GM12892 (cell line): ENCODE results near the gene MFSD2A.
"Not testable (repeated sequence)": the region's sequence is repeated elsewhere in the genome, so short reads cannot be mapped to it uniquely, and the experiment has no call there.

Source experiments
- DNase-seq: peaks from one replicate; pipeline ENCODE4 v3.0.0; 2011; ENCODE audit not compliant: insufficient read length
- FAIRE-seq: peaks from 2 replicates; lab custom pipeline; 2011; peaks lifted over from hg19 to GRCh38; lab: Jason Lieb, UNC
- POLR2A ChIP-seq: IDR thresholded peaks from 2 replicates; pipeline ENCODE4 v1.6.1; 2011; ENCODE audit warnings: low read depth, low read length, control low read depth
- POLR2AphosphoS5 ChIP-seq: IDR thresholded peaks from 2 replicates; pipeline ENCODE4 v1.6.1; 2011; ENCODE audit warnings: low read depth, low read length, control low read depth
- TAF1 ChIP-seq: IDR thresholded peaks from 2 replicates; pipeline ENCODE4 v1.6.1; 2011; ENCODE audit warnings: low read depth, mild to moderate bottlenecking, control low read depth, low read length, borderline replicate concordance

MFSD2A gene

GRCh38 chr1:39992888-39993287 lies 37.9 kb downstream of the MFSD2A start:
- DNase-seq (no peak), FAIRE-seq (no peak)
- no peak for TF ChIP-seq POLR2AphosphoS5
- no peak for TF ChIP-seq POLR2A
- TF ChIP-seq TAF1, result no peak

- no peak for TF ChIP-seq TAF1
- TF ChIP-seq POLR2A, result no peak
- TF ChIP-seq POLR2AphosphoS5, result no peak
- DNase-seq (peak; percentile 47), FAIRE-seq (peak; percentile 68)
These were observed 41.0 kb downstream of the MFSD2A start for GRCh38 chr1:39995973-39996393.

DNA sequence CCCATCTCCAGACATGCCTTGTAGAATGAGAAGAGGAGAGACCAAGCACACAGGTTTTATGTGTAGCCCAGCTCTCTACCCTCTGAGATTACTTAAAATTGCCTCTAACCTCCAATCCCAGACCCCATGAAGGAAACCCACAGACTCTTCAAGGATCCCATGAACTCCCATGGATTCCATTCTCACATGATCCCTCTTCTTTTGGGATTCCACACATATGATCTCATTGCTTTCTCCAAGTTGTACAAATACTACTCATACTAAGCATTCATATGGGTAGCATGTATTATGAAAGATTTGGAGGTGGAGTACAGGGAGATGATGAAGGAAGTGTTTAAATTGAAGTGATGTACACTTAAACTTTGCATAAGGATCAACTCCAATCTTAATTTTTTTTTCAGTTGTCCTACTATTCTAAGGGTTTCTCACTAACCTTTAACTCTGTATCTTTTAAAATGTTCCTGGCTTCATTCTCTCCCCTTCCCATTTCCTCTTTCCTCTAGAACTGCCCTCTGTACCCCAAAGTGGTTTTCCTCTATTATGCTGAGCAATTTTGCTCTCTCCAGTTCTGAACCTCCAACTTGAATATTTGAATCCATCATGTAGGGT lies 41.6 kb downstream of the MFSD2A start:
- no peak for DNase-seq
- FAIRE-seq, result no peak
- no peak for TF ChIP-seq POLR2AphosphoS5
- no peak for TF ChIP-seq TAF1
- TF ChIP-seq POLR2A, result no peak

- no peak for DNase-seq
- FAIRE-seq, result no peak
- TF ChIP-seq TAF1 (no peak), POLR2AphosphoS5 (no peak), POLR2A (no peak)
These were observed 46.5 kb downstream of the MFSD2A start for GRCh38 chr1:40001456-40001855.

DNA sequence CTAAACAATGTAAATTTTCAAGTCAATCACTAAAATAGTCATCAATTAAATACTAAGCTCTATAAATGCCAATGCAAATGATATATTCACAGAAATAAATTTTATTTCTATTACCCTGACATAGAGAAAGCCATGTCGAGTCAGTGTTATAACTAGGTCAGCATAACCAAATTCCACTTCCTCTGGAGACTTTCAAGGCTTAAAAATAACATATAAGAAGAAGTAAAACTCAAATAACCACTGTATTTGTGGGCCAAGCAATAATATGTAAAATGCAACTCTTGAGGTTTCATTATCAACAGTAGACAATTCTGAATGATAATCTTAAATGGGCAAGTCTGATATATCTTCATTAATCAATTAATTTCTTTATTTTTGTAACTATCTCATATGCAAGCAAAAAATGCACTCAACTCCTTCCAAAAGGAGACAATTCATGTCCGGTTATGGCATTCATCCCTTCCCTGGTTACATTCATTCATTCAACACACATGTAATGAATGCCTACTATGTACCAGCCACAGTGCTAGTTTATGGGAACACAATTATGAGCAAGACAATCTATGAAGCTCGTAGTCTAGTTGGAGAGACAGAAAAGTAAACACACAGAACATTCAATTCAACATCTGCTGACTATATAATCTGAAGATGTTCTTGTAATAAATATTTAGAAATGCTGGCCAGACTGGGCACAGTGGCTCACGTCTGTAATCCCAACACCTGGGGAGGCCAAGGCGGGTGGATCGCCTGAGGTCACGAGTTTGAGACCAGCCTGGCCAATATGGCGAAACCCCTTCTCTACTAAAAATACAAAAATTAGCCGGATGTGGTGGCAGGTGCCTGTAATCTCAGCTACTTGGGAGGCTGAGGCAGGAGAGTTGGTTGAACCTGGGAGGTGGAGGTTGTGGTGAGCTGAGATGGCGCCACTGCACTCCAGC lies 48.5 kb downstream of the MFSD2A start:
- peak; percentile 25 for DNase-seq
- TF ChIP-seq TAF1, result no peak
- TF ChIP-seq POLR2AphosphoS5, result no peak
- no peak for TF ChIP-seq POLR2A
- FAIRE-seq, result peak; percentile 81

DNA sequence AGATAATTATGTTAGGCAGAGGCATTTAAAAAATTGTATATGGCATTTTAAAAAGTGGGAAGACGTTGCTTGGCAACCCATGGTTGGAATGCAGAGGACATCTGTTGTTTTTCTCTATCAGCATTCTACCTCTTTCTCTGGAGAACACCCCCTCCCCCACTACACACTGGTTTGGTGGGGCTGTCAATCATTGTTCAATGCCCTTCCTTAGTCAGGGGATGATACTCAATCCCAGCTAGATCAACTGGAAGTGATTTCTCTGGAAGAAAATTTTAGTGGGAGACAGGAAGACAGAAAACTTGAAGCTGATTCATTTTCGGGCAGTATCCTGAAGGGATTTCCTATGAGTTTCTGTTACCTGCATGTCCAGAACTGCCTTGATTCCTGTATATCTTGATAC lies 49.9 kb downstream of the MFSD2A start:
- TF ChIP-seq TAF1, result no peak
- TF ChIP-seq POLR2AphosphoS5, result no peak
- TF ChIP-seq POLR2A, result no peak
- DNase-seq (no peak), FAIRE-seq (no peak)

DNA sequence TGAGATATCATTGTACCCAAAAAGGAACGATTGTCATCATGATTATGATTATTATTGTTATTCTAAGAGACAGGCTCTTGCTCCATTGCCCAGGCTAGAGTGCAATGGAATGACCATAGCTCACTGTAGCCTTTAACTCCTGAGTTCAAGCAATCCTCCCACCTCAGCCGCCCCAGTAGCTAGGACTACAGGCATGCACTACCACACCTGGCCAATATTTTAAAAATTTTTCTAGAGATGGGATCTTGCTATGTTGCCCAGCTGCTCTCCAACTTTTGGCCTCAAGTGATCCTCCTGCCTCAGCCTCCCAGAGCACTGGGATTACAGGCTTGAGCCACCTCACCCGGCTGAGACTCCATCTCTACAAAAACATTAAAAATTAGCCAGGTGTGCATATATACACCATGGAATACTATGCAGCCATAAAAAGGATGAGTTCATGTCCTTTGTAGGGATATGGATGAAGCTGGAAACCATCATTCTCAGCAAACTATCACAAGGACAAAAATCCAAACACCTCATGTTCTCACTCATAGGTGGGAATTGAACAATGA lies 52.6 kb downstream of the MFSD2A start:
- not testable (repeated sequence) for FAIRE-seq, DNase-seq

GRCh38 chr1:40011198-40011597 lies 56.3 kb downstream of the MFSD2A start:
- DNase-seq (no peak), FAIRE-seq (no peak)
- TF ChIP-seq TAF1 (no peak), POLR2AphosphoS5 (no peak), POLR2A (no peak)

DNA sequence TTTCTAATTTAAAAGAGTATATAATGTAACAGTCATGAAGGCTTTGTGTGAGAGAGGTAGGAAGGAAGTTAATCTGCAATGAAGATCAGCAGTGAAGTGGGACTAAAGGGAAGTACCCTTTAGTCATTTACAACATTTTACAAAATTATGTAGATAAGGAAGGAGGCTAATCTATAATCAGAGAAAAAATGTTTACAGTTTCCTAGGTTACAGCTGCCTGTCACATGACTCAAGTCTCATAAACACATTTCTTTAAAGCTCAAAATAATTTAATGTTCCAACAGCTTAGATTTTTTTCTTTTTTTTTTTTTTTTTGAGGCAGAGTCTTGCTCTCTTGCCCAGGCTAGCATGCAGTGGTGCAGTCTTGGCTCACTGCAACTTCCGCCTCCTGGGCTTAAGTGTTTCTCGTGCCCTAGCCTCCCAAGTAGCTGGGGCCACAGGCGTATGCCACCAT lies 59.3 kb downstream of the MFSD2A start:
- no peak for TF ChIP-seq POLR2AphosphoS5
- no peak for TF ChIP-seq TAF1
- no peak for TF ChIP-seq POLR2A
- FAIRE-seq, result no peak
- no peak for DNase-seq

DNA sequence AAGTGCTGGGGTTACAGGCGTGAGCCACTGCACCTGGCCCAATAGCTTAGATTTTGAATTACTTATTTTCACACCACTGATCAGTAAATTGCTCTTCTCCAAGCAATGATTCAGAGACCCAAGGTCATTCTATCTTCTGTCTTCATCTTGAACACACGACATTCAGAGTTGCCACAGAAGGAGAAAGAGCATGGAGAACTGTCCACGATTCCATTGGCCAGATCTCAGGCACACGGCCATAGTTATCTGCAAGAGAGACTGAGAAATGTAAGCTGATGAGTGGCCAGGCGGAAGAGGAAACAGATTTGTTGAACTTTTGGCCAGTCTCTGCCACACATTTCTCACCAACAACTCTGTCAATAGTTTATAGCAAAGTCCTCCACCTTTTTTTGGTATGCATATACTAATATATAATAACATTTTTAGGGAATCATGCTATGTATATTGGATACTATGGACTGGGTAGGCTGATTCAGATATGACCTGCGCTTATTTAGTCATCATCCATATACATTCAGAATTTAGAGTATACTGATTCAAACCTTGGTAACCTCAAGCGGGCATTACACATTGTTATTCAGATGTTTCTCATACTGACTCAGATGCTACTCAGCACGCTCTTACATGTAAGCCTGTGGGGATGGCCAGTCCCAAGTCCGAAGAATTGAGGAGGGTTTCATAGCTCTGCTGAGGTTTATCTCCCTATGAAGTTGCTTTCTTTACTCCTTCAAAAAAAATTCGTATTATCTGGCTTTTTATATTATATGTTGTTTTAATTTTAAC lies 60.1 kb downstream of the MFSD2A start:
- DNase-seq (no peak), FAIRE-seq (no peak)
- TF ChIP-seq POLR2A, result no peak
- no peak for TF ChIP-seq POLR2AphosphoS5
- no peak for TF ChIP-seq TAF1
